ENCODE measurements around the gene HPS5. TPM values are rescaled to one million over a fixed set of nuclear protein-coding genes. Genes with fewer than 3 reads are reported as not detected.

Gene HPS5
- total and polyA plus RNA-seq, 2 of the 13 experiments (the other 11 are each of a cell fraction or from before 2014, with no cell fraction given): 6.6 to 25.5 TPM

GRCh38 chr11:18294862-18295261 is 27.1 kb downstream of the HPS5 start:
- BruUV-seq (replicated peaks): no TSS peak
- H3K27me3 ChIP-seq (ENCODE audit: control insufficient read depth in 1 of 2, insufficient read depth in 2 of 2, low read length in 2 of 2): no peaks in the 10 kb centered on the region
- ChIA-PET POLR2A (no interaction called here), CTCF (ENCODE audit: low intra/inter-chr PET ratio, low total read pairs) (no interaction called here)
- no peak overlapping the region for H3K9ac ChIP-seq (ENCODE audit: insufficient read depth, low read depth, low read length)
- intact Hi-C loops (cut with micrococcal nuclease; ENCODE audit: unreplicated experiment) (loop anchor here (10.0 kb wide), 1 partner anchor 120 kb away; the partner anchor contains the start of gene MRGPRX4), in situ Hi-C loops (cut with HindIII; ENCODE audit: extremely low pct_ligation_motif_present, low pct_unique_long_range_greater_than_20kb) (no loop called here)
- WGBS (ENCODE audit: low lambda C conversion rate): 97% methylated on average over 5 of the region's 5 CpGs
- H3K36me3 ChIP-seq (replicated peaks in 1 of 2; ENCODE audit: control insufficient read depth in 1 of 2, insufficient read depth in 2 of 2, low read length in 2 of 2): peaks cover 13 to 72% of the 10 kb centered on the region in 2 experiments
- no peak overlapping the region for H3K4me2 ChIP-seq (ENCODE audit: low read depth, low read length)
- no peaks in the 10 kb centered on the region for H4K20me1 ChIP-seq (ENCODE audit: insufficient read depth, low read length)
- no peak overlapping the region for H2AFZ ChIP-seq (ENCODE audit: low read length)
- H3K9me3 ChIP-seq (ENCODE audit: low read length): no peaks in the 10 kb centered on the region
- DNase-seq (ENCODE audit: low spot score): no peak
- TF ChIP-seq TMF1 (CRISPR knock-in tag; IDR thresholded peaks at IDR 0.05; ENCODE audit: low read depth) (no peak), NBN (conservative IDR thresholded peaks at IDR 0.05) (no peak), RXRB (CRISPR knock-in tag; IDR thresholded peaks at IDR 0.05; ENCODE audit: borderline replicate concordance) (no peak), ZNF713 (CRISPR knock-in tag; IDR thresholded peaks at IDR 0.05) (no peak), ZNF781 (CRISPR knock-in tag; IDR thresholded peaks at IDR 0.05; ENCODE audit: borderline replicate concordance, not compliant biosample characterization) (no peak), POLR2G (IDR thresholded peaks at IDR 0.05; ENCODE audit: low read depth, low read length) (no peak), ZBTB20 (CRISPR knock-in tag; IDR thresholded peaks at IDR 0.05; ENCODE audit: borderline replicate concordance, low read depth) (no peak), ZNF746 (CRISPR knock-in tag; IDR thresholded peaks at IDR 0.05) (no peak), DMAP1 (CRISPR knock-in tag; IDR thresholded peaks at IDR 0.05) (no peak), EHMT2 (IDR thresholded peaks at IDR 0.05; ENCODE audit: borderline replicate concordance, low read depth, low read length) (no peak), RNF2 (conservative IDR thresholded peaks at IDR 0.05; ENCODE audit: low read depth) (no peak), ADNP (CRISPR knock-in tag; IDR thresholded peaks at IDR 0.05) (no peak), HNRNPH1 (optimal IDR thresholded peaks at IDR 0.05; ENCODE audit: low read depth, low read length) (no peak)
- TF ChIP-seq, protein P1, sequence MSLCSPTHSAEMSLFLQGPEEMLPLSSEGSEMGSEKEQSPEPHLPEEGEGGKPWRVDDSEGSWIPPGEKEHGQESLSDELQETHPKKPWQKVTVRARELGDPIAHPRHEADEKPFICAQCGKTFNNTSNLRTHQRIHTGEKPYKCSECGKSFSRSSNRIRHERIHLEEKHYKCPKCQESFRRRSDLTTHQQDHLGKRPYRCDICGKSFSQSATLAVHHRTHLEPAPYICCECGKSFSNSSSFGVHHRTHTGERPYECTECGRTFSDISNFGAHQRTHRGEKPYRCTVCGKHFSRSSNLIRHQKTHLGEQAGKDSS (CRISPR knock-in tag; IDR thresholded peaks at IDR 0.05; ENCODE audit: borderline replicate concordance, low read depth): no peak
- TF ChIP-seq, protein P2, sequence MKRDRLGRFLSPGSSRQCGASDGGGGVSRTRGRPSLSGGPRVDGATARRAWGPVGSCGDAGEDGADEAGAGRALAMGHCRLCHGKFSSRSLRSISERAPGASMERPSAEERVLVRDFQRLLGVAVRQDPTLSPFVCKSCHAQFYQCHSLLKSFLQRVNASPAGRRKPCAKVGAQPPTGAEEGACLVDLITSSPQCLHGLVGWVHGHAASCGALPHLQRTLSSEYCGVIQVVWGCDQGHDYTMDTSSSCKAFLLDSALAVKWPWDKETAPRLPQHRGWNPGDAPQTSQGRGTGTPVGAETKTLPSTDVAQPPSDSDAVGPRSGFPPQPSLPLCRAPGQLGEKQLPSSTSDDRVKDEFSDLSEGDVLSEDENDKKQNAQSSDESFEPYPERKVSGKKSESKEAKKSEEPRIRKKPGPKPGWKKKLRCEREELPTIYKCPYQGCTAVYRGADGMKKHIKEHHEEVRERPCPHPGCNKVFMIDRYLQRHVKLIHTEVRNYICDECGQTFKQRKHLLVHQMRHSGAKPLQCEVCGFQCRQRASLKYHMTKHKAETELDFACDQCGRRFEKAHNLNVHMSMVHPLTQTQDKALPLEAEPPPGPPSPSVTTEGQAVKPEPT (CRISPR knock-in tag; IDR thresholded peaks at IDR 0.05; ENCODE audit: low read depth): no peak
- no peak overlapping the region for H3K4me3 ChIP-seq (replicated peaks in 1 of 3; ENCODE audit: insufficient read depth in 1 of 3, low read depth in 2 of 3, low read length in 3 of 3)
- ATAC-seq: no peak
- no peak overlapping the region for H3K27ac ChIP-seq (ENCODE audit: extremely low read length, insufficient read depth, low read length)
- no peaks in the 10 kb centered on the region for H3K79me2 ChIP-seq (ENCODE audit: insufficient read depth, low read length)
- H3K4me1 ChIP-seq (ENCODE audit: insufficient read depth, low read length): no peaks in the 10 kb centered on the region
- FAIRE-seq: no peak
